Fibroblast of peridontal ligament (primary cell): Measurements from ENCODE around the gene PTPRD.
A peak's percentile ranks its signal among the peaks of the same experiment; 100 is the strongest.

Source experiments
- DNase-seq: peaks from one replicate; pipeline ENCODE4 v3.0.0-alpha.2; 2010; ENCODE audit errors: extremely low read depth

The PTPRD gene

DNA sequence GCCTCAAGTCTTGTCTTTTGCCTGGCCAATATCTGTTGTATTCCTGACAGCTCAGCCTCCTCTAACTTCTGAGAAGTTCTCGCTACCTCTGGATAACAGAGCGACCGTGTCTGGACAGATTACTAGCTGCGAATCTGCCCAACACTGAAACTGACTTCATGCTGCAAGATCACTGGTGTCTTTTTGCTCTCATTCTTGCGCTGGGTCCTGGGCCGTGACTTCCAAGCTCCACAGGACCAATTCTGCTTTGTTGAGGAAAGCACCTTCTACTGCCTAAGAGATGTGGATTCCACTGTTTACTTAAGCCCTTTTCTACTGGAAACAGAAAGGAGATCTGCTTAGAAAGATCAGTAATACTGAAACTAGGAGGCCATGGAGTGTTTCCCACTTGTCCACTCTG is 1834.4 kb downstream of the PTPRD start:
- no peak for DNase-seq

DNA sequence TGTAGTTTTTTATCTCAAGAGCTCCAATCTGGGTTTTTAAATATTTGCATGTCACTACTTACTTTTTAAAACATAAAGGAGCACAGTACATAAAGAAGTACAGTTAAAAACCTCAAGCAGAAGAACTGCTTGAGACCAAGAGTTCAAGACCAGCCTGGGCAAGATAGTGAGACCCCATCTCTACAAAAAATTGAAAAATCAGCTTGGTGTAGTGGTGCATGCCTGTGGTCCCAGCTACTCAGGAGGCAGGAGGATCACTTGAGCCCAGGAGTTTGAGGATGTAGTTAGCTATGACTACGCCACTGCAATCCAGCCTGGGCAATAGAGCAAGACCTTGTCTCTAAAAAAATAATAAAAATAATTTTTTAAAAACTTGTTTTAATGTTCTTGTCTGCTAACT is 1840.5 kb downstream of the PTPRD start:
- DNase-seq, result no peak

DNA sequence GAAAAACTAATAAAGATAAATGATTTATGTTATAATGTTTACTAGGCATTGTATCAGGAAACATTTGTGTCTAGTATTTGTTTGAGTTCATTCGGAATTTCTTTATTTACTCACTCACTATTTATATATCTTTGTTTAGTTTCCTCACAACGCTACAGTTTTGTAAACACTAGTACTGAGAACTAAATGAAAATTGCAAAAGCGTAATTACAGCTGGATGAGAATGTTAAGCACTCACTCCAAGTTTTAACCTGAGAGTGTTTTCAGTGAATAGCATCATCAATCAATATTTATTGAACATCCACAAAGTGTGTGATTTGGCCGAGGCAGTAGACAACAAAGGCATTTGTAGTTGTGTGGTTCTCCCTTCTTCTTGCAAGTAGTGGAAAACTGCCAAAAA is 1843.6 kb downstream of the PTPRD start:
- no peak for DNase-seq

DNA sequence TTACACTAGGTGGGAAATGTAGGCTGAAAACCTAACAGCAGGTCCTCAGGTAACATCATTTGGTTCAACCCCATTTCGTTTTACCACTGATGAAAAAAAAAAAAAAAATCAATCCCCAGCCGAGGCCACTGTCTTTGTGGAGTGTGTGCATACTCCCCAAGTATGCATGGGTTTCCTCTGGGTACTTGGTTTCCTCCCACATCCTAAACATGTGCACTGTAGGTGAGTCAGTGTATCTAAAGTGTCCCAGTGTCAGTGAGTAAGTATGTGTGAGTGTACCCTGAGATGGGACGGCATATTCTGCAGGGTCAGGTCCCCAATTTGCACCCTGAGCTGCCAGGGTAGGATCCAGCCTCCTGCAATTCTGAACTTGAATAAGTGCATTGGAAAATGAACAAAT is 1846.7 kb downstream of the PTPRD start:
- no peak for DNase-seq

DNA sequence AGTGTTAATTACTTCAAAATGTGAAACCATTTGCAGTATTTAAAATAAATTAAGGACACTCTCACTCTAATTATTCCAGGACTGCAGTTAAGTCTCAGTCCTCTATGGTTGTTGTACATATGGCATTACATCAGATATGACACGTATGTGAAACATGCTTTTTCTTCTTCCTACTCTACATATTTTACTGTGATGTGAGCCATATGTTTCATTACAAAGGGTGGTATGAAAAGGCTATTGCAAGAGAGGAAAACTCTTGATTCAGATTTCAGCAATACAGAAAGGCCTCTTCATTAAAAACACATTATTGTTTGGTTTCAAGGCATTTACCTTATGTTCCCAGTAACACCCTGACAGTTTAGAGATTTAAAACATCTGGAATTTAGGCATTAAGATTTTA is 1848.8 kb downstream of the PTPRD start:
- DNase-seq, result peak; percentile 67

DNA sequence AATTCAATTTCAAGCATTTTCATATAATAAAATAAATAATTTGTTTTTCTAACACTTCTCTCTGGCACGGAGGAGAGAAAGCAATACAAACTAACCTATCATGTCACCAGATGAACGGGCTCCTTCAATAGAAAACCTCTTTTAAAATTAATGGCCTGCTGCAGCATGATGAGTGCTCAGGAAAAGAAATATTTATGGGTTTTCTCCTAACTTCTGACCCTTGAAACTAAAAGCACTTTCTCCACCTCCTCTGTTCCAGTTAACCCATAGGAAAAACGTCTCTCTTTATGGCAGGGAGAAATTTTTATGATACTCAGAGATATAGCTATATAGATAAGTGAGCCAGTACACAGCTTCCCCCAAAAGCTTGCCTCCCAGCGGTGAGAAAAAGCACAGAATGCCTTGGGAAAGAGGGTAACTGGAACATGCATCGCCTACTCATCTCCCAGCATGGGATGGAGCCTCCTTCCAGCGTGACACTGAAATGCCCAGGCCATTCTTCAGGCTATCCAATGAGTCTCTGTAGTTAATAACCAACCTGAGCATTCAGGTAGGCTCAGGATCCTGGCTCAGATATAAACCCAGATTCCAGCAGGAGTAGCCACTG is 1850.2 kb downstream of the PTPRD start:
- no peak for DNase-seq

DNA sequence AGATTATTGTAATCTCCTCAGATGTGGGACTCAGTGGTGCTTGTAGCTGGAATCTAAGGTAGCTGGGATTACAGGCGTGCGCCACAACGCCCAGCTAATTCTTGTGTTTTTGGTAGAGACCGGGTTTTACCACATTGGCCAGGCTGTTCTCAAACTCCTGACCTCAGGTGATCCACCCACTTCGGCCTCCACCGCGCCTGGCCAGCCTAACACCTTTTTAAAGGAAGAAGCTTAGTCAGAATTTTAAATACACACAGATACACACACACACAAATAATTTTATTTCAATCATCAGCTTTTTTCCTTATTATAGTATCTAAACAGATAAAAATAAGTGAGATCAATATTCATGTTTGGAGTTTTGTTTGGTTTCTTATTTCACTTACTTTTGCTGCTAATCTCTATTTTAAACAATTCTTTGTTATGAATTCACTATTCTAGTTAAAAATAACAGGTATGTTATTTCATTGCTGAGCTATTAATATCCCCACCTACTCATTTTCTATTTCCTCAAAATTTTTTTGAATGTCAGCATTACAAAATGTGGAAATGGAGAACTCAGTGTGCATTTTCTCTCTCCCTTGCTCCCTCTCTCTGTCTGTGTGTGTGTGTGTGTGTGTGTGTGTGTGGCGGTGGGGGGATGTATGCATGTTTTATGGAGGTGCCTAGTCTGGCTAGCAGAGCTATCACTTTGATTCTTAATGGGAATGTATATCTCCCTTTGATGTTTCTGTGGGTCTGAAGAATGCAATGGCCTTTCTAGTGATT is 1852.6 kb downstream of the PTPRD start:
- DNase-seq, result no peak

DNA sequence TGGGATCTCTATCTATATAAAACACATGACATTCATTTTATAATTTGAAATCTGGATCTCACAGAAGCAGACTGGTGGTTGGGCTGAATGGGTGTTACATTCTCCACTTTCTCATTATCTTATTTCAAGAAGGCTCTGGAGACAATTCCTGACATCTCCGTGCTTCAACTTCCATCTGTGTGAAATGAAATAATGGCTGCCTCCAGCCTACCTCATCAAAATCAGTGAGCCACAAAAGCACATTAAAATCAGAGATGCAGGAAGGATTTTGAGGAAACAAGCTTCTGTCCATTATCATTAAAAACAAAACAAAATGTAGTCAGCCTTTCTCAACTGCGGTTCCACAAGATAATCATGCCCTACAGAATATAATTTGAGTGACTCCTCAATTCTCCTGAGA is 1854.9 kb downstream of the PTPRD start:
- DNase-seq, result no peak

DNA sequence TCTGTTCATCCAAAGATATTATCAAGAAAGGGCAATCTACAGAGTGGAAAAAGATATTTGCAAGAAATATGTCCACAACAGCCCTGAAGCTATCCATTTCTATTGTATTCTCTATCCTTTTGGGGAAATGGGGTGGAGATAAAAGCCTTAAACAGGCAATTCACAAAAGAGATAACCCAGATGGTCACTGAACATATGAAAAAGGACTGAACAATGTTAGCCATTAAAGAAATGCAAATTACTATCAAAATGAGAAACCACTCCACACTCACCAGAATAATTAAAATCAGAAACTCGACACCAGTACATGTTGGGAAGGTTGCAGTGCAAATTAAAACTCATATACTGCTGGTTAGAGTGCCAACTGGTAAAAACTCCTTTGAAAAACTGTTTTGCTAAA is 1858.1 kb downstream of the PTPRD start:
- no peak for DNase-seq

DNA sequence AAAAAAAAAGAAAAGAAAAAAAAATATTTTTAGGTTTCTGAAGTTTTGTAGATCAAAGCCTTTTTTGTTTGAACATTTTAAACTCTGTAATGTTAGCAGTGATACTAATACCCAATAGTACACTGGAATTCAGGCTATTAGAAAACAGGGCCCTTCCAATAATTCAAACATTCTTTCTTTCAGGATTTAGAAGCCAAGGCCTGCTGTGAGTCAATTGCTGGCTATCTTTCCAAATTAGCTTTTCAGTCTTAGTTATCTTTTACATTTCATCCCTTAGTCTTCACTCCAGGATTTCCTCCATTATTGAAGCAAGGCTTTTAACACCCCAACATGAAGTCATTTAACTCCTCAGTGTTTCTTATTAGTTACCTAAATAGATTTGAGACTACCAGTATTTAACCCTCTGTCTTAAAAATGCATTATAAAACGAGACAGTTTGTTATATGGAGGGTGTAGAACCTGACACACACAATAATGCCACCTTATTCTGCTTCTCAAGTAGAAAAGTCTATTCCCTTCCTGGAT is 1861.3 kb downstream of the PTPRD start:
- DNase-seq, result no peak

DNA sequence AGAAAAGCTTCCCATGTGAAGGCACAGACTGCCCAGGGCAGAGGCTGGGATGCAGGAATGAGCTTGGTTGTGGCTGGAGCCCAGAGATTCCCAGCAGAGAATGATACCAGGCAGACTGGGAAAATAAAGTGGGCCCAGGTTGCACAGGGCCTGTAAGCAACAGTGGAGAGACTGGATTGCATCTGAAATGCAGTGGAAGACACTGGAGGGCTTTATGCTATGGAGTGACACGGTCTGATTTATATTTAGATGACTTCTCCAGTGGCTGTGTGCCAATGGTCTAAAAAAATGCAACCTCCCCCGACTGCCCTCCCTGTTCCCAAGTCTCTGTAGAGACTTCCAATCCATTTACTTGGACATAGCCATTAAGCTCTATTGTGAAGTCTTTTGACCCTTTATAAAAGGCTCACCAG is 1862.2 kb downstream of the PTPRD start:
- peak; percentile 11 for DNase-seq

DNA sequence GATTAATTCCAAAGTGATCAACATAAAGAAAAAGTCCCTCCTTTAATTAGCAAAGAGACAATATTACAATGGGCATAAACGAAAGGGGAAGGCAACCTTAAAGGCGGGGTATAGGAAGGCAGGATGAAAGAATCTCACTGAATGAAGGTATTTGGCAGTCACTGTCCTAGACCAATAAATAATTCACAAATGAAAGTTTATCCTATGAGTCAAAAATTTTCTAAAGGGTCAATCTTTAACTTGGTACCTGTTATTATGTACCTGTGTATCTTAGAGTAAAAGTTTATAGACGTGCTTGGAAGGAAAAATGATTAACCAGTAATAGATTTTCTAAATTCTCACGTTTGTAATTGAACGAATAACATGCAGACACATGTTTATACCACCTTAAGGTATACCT is 1867.5 kb downstream of the PTPRD start:
- no peak for DNase-seq

DNA sequence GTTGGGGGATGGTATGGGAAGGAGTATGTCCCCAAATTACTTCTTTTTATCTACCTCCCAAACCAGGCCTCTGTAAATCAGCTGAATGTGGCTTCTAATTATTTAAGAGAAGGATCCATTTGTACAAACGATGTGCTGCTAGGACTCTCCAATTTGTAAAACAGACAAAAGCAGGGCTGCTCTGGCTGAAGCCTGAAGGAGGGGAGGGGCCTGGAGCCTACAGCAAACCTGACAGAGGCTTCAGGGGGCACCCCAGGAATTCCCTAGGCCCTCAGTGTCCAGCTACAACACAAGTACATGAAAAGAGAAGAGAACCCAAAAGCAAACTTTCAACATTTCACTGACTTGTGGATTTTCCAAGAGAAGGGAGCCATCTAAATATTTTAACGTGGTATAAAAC is 1873.9 kb downstream of the PTPRD start:
- no peak for DNase-seq

DNA sequence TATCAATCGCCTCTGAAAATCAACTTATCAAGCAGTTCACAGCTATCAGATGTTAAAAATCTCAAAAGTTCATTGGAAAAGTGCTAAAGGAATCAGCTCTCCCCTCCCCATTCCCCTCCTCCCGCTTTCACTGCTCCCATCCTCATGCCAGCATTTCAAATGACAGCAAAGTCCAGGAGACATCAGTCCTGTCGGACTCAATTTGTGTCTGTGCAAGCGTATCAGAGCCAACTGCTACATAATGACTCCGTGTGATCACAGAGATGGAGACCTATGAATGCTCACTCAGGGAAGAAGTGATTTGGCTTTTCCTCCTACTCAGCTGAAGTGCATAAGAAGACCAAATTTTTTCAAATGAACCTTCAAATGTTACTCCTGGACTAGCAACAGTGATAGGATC is 1876.0 kb downstream of the PTPRD start:
- no peak for DNase-seq

DNA sequence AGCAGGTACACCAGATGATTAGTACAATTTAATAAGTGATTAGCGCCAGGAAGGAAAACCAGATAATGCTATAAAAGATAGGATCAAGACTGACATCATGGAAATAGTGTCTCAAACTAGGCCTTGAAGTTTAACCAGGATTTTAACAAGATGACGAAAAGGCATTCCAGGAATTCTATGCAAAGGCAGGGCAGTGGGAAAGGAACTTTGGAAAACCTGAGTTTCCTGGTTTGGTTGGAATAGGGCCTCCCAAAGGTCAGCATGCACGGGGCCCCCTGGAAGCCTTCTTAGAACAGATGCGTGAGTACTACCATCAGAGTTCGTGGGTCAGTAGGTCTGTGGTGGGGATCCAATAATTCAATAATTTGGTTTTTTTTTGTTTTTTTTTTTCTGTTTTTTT is 1878.0 kb downstream of the PTPRD start:
- DNase-seq, result no peak

DNA sequence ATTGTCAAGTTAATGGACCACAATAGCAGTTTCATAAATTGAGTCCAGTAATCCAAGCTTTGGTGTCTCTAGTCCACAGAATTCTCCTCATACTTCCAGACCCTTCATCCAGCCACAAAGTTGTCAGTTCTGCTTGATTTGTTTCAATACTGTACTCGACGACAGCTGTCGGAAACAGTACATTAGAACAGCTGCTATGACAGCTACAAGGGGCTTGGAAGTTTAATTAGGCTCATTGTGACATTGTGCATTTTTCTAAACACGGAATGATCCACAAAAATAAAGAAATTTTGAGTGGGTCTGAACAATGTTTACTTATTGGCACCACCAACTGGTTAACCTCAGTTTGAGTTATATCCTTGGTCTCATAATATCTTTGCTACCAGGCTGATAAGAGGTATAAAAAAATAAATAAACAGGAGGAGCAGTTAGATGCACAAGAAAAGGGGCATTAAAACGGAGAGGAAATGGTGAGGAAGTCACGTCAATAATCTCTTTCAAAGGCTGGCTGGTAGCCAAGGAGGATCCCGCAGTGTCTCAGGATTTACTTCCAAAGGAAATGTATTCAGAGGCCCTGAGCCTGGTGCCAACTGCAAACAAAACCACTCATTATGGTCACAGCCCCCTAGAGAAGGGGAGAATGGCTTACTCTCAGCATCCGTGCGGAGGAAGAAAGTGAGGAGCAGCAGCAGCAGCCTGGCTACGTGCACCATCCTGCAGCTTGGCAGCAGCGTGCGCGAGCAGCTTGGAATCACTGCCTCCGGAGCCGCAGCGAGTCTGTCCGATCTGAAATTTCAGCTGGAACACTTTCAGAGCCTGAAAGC is 1879.5 kb downstream of the PTPRD start:
- peak; percentile 43 for DNase-seq

DNA sequence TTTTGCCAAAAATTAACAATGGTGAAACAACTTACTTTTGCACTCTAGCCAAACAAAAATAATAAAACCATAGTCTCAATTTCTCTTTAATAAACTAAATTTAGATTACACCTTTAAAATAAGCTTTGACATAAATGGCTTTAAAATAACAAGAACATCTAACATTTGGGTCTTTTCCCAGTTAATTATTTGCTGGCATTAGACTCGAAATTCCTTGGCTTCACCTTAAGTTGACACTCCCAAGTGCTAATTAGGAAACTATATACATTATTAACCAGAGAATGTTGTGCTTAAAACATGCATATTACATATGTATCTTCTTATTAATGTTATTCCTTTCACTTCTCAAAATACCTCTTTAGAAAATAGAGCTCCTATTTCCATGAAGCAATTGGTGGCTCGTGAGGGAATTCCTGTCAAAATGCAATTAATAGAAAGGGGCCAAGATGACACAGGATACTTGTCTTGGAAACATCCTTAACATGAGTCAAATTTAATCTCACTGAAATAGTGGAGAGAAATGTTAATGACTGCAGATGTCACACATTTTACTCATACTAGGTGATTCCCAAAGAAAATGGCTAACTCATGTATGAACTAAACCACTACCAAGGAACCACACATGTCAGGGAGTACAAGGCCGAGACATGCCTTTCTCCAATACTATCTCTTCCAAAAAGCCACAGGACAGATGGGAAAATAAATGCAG is 1880.3 kb downstream of the PTPRD start:
- DNase-seq, result no peak

DNA sequence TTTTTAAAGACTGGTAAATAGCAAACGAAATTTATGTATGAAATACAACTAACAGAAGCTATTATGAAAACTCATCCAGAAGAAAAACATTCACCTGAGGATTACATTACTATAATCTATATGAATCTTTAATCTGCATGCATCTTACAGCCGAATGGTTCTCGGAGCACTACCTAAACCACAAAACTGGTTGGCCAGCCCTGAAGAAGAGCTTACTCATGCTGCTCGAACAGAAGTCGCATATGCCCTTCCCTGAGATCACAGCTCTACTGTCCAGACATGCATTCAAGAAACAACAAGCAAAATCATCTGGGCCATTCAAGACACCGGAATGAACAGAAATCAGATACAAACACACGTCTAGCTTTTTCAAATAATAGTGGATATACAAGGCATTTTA is 1882.2 kb downstream of the PTPRD start:
- peak; percentile 38 for DNase-seq

DNA sequence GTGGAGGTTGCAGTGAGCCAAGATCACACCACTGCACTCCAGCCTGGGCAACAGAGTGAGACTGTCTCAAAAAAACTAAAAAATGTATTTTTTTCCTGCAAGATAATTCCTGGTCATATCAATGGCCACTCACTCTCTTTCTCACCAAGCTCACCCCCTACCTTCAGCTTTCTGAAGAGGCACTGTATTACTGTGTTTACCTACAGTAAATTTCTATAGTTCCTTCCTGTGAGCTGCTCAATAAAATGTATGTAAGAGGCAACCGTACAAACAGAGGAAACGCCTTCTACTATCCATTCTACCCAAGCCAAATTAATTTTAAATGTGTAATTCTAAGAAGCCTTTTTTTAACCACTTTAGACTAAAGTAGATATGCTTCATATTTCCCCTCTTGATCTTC is 1883.9 kb downstream of the PTPRD start:
- DNase-seq, result no peak

DNA sequence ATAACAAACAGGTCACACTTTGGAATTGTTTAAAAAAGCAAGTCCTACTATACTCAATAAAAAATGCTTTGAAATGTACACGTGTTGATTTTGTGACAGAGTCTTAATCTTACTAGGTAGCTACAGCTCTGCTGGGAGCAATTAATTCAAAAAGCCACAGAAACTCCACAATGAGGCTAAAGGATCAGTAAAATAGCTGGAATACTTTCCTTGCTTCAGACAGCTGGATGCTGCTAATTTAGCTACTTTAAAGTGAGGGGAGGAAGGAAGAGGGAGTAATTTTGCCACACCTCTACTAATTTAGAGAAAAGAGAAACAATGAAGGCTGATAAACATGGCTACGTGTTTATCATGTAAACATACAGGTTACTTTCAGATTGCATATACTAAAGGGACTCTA is 1885.6 kb downstream of the PTPRD start:
- DNase-seq, result no peak

DNA sequence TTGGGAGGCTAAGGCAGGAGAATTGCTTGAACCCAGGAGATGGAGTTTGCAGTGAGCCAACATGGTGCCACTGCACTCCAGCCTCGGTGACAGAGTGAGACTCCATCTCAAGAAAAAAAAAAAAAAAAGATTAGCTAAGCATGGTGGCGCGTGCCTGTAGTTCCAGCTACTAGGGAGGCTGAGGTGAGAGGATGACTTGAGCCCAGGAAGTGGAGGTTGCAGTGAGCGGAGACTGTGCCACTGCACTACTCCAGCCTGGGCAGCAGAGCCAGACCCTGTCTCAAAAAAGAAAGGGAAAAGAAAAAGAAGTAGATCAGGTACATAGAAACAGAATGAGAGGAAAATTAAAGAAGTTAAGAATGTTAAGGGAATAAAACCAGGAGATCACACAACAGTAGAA is 1886.1 kb downstream of the PTPRD start:
- no peak for DNase-seq

DNA sequence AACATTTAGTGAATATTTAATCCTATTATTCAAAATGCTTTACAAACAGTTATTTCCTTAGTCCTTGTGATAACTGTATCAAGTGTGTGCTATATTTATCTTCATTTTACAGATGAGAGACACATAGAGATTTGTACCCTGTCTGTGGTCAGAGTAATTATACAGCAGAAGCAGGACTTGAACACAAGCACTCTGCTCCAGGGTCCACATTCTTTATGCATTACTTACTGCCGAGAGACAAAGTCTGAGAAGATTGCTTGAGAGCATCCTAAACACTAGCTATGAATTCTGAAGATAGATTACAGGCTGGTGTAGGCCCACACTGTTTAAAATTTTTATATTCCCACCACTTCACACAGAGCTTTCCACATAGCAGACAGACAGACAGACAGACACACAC is 1887.2 kb downstream of the PTPRD start:
- peak; percentile 7 for DNase-seq
